Hematopoietic multipotent progenitor cell treated with erythropoietin and hydrocortisone succinate and interleukin-3 and kit ligand, for 15 days (in vitro differentiated cells): Measurements from ENCODE around the gene APBA2.

ENCODE experiments used
- DNase-seq: peaks from one replicate; pipeline ENCODE4 v3.0.0-alpha.2; 2015; ENCODE audit warnings: low spot score

APBA2 gene

DNA sequence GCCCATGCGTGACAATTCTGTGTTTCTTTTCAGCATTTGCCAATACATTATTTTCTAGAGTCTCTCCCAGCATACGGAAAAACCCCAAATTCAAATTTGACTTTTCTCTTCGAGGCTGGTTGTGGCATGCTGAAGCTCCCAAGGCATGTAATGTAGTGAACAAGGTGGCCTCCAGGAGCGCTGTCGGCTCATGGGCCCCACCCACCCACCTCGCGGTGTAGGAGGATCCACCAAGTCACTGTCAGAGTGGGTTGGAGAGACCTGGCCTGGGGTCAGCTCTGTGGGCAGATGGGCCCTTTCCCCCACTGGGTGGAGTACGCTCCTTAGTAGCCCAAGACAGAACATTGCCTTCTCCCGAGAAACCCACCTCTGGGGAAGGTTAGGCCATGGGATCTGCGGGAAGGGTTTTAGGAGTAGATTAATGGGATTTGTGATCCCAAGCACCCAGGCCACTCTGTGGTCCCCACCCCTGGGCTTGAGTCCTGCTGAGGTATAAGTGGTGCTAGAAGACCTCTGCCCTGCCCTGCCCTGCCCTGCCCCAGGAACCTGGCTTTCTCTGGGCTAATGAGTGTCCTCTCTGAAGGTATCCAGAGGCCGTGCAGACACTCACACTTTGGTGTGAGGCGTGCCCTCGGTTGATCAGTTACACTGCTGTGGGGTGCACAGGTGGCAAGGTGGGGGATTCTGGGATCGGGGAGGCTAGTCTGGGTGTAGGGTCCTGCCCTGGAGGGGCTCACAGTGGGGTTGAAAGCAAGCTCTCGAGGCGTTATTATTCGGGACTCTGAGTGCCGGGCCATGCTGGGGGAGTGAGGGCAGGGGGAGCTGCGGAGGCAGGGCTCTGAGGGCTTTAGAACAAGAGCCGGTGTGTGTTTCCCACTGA lies 97.9 kb downstream of the APBA2 start:
- DNase-seq: no peak

DNA sequence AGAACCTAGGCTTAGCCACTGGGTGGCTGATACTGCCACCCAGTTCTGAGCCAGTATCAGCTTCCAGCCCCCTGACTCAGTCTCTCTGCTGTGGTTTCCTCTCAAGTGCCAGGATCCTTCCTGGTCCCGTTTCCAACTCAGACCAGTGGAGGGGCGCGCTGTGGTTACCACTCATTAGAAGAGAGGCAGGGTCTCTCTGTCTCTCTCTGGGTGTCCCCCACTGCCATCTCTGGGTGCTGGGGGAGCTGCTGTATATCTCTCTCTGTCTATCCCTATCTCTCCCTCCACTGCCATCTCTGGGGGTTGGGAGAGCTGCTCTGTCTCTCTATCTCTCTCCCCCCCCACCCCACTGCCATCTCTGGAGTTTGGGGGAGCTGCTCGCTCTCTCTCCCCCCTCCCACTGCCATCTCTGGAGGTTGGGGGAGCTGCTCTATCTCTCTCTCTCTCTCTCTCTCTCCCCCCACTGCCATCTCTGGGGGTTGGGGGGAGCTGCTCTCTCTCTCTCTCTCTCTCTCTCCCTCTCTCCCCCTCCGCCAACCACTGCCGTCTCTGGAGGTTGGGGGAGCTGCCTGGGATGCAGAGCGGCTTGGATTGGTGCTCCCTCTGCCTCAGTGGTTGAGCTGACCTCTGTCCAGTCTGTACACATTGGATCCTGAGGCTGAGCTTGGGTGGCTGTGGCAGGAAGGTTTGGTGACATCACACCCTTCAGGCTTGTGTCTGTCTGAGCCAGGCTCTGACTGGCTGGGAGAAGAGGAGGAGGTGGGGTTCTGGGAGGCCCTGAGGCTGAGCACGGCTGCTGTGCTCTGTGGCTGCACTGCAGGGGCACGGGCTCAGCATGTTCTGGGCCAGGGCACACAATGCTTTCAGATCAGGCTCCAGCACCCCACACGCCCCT lies 98.9 kb downstream of the APBA2 start:
- no peak for DNase-seq

DNA sequence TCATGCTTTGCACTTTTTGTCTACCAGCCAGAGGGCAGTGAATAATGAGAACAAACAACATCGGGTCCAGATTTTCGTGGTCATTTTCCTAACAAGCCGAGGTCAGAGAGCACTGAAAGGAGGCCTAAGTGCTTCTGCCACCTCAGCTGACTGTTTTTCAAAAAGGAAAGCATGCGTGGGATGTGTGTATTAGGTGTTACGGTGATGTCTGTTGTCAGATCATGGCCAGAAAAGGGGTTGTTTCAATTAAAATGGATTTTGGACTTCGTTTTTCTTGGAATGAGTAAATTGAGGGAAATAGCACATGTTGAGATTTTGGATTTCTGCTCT lies 99.5 kb downstream of the APBA2 start:
- no peak for DNase-seq

DNA sequence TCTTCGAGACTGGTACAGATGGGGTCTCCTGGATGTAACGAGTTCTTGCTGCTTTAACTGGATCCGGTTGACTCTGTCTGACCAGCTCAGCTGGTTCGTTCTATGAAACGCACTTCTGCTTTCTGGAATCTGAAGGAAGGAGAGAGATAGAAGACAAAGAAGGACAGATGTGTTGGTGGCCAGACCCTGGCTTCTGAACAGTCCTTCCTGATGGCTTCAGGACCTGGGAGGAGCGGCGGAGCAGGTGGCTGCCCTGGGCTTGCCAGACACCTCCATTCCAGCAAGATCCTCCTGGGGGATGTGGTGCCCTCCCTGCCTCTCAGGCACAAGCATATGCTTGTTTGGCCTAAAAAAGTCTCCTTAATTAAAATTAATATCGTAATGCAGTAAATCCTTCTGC lies 99.9 kb downstream of the APBA2 start:
- no peak for DNase-seq

DNA sequence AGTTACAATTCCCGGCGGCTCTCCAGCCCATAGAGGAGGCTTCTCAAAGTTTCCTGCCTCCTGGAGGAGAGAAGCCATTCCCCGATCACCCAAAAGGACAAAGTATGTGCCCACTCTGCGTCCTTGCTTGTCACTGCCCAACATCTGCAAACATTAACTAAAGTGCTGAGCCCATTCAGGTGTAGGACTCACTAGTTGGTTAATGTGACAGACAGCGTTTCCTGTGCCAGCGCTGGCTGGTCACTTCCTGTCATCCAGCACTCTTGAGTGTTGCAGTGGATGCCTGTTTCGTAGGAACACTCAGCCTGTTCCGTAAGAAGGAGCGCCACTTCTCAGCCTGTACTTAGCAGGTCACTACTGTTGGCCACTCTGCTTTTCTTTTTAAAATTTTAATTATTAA lies 100.3 kb downstream of the APBA2 start:
- no peak for DNase-seq

DNA sequence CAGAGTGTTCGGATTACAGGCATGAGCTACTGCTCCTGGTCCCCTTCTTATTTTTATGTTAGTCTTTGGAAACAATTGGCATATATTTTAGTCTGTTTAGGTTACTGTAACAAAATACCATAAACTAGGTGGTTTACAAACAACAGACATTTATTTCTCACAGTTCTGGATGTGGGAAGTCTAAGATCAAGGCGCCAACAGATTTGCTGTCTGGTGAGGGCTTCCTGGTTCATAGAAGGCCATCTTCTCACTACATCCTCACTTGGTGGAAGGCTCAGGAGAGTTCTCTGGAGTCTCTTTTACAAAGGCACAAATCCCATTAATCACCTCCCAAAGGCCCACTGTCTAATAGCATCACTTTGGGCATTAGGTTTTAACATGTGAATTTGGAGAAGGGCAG lies 101.0 kb downstream of the APBA2 start:
- DNase-seq: no peak

DNA sequence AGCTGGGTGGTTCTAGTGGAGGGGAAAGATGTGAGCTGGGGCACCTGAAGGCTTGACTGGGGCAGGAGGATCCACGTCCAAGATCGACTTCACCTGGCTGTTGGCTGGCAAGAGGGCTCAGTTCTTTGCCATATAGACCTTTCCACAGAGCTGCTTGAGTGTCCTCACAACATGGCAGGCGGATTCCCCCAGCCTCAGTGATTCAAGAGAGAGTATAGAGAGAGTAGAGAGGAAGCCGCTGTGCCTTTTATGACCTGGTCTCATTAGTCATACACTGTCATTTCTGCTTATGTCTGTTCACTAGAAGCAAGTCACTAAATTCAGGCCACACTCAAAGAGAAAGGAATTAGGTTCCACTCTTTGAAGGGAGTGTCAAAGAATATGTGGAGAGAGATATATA lies 101.6 kb downstream of the APBA2 start:
- DNase-seq: no peak

DNA sequence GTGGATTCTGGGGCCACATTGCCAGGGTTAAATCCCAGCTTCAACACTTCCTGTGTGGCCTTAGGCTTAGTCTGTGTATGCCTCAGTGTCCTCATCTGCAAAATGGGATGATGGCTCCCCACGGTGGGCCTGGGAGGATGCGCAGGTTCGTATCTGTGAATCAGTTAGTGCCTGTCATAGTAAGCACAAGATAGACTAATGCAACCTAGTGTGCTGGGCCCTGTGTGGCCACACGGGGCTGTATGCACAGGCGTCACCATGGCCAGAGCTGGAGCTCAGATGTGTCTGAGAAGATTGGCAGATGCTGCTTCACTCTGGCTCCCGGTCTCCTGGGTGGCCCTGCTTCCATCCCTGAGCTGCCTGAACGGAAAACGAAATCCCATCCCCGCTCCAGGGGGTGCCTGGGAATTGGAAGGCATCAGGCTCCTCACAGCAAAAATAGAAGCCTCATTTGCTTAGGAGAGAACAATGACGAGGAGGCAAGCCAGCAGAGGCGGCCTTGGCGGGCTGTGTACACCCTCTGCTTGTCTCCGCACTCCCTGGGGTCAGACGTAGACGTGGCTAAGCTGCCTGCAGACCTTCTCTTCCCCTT lies 103.6 kb downstream of the APBA2 start:
- DNase-seq: no peak

DNA sequence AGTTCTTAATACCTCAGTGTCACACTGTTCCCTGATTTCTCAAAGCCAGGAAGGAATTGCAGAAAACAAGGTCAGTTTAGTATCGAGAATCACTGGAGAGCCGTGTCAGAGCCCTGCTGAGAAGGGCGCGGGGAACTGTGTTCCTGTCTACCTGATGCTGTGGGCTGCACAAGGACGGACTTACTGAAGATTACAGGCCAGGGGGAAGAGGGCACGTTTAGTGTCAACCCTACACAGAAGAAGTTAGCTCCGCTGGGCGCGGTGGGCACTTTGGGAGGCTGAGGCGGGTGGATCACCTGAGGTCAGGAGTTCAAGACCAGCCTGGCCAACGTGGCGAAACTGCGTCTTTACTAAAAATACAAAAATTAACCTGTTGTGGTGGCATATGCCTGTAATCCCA lies 104.1 kb downstream of the APBA2 start:
- no peak for DNase-seq

DNA sequence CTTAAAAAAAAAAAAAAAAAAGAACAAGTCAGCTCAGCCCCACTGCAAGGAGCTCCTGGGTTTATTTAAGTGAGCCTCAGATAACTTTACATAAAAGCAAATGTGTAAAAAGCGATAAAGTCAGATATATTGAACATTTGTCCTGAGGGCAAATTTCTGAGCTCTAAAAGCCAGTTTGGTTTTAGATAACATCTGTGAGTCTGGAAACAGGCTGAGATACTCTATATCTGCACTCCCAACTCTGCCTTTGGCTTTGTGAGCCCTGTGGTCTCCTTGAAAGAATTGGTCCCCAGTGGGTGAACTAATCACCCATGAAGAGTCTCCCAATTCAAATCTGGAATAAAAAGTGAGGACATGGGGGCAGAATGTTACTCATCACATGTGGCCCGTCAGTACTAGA lies 104.6 kb downstream of the APBA2 start:
- DNase-seq: no peak

DNA sequence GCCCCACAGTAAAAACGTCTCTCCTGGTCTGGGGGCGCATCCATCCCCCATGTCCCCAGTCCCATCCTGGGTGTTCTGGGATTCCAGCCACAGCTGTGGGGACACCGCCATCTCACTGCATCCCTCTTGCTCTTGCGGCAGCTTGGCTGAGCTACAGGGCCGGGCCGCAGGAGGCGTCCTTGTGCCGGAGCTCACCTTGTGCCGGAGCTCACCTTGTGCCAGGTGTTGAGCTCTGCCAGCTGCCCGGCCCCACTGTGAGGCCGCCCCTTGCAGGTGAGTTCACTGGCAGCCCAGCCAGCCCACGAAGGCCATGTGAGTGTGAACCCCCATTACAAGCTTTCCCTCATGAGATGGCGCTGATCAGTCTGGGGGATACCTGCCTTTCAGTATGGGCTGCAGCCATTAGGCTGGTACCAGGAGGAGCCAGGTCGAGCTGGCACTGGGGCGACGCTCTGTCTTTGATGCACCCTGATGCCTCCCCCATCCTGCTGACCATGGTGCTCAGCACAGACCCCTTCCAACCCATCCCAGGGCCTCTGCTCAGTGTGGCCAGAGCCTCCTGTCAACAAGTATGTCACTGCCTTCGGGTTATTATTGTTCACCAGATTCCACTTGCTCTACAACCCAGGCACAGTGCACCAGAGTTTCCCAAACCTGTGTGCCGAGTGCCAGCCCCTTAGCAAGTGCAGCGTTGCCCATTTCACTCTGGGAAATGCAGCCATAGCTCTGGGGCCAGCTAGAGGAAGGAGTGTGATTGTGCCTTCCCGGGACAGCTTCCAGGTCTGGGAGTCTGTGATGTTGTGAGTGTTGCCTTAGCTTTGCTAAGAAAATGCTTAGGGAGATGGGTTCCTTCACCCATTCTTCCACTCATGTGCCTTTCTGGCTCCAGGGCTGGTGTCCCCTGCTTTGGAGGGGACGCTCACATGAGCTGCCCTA lies 105.7 kb downstream of the APBA2 start:
- no peak for DNase-seq

DNA sequence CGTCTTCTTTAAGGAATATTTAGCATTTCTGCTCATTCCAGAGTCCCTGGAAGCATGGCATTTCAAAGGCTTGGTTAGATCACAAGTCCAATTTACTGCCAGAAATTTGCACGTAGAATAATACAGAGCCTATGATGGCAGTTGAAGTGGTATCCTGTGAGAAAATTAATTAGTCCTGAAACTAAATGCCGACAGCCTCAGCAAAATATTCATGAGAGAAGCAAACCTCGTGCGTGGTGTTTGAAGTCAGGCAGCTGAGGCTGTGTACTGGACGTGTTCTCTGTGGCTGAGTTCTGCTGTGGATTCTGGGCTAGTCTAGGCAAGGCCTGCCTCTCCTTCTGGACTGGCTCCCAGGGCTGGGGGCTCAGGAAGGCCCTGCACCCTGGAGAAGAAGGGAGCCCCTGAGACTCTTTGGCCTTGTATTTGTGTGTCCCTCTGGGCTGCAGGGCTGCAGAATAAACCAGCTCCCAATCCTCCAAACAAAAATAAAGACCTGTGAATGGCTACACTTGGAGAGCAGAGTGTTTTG lies 106.6 kb downstream of the APBA2 start:
- no peak for DNase-seq

DNA sequence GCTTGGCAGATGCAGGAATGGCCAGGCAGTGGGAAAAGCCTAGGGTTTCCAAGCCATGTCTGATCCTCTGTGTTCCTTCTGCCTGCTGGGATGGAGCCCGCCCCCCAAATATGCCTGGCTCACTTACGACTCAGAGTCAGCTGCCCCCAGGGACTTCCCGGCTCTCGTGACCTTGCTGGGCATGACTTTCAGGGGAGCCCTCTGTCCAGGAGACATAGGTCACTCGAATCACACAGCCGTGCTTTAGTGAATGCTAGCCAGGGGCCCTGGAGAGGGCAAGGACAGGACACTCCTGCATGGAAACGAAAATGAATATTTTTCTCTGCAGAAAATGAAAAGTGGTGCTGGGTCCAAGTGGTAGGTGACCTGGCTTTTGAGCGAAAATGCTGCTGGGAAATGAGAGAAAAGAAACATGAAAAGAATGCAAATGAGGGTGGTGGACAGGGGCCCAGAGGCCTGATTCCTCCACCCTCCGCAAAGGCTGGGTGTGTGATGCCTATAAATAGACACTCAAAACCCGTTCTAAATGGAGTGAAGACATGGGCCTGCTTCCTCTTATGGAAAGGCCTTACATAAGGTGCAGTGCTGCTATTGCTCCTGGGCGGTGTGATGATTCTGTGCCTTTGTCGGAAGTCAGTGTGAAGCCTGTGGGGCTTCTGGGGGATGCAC lies 107.4 kb downstream of the APBA2 start:
- DNase-seq: no peak

DNA sequence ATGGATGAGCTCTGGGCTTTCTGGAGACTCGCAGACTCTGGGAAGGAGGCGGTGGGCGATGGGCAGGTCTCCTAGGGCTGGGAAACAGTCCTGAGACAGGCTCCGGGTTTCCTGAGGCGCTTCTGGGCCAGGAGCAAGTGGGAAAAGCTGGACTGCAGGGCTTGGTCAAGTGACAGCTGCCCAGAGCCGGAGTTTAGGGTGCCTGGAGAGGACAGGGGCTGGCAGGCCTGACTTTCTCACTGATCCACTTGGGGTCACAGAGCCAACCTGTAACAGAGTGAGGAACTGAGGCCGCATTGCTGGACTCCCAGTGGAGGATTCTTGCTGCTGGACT lies 107.9 kb downstream of the APBA2 start:
- no peak for DNase-seq

DNA sequence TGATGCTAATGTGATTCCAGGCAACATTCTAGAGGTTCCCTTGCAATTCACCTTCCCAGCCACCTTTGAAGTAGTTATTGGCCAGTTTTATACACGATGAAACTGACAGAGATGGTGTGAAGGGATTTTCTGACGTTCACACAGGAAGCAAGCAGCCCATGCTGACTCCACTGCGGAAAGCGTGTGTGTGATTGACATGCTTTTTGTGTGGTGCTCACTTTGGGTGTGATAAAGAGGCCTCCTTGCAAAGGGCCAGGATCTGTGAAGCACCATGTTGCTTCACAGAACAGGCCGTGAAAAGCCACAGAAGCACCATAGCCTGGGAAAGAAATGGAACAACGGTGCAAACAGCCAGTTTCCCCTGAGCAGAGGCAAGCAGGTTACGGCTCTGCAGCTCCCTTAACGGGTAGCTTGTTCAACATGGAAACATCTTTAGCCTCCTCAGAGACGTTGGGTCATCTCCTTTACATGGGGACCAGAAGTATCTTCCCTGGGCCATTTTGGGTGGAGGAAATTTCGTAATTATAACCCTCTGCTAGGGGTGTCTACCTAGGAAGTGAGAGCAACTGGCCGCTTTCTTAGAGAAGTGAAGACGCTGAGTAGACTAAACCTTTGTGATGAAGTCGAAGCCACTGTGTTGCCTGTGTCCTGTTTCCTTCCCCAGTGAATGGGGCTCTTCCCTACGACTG lies 108.5 kb downstream of the APBA2 start:
- DNase-seq: no peak

DNA sequence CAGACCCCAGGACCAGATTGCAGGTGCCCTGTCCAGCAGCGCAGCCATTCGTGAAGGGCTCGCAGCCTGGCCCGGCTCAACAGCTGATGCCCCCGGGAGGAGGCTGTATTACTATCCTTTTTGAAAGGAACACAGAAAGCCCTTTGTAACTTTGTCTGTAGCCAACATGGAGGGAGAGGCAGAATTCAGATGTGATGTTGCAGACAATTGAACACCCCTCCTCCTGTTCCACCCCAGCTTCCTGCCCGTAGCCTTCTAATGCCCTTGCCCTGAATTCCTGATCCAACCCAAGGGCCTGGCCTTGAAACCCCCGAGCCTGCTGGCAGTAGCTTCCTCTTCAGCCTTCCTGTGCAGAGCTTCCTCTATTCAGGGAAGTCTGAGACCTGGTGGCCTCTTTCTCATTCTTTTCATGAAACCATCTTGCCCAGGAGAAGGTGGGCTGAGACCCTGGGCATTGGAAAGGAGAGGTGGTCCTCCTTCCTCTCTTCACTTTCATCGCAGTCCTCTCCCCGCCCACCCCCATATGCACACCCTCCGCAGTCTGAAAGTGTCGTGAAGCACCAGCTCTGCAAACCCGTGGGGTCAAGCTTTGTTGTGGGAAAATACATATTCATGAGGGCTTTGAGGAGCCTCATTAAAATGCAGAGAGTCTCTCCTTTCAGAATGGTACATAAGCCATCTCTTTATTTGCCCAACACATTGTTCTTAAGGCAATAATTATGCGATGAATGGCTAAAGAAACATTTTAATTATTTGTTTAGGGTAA lies 109.2 kb downstream of the APBA2 start:
- no peak for DNase-seq

DNA sequence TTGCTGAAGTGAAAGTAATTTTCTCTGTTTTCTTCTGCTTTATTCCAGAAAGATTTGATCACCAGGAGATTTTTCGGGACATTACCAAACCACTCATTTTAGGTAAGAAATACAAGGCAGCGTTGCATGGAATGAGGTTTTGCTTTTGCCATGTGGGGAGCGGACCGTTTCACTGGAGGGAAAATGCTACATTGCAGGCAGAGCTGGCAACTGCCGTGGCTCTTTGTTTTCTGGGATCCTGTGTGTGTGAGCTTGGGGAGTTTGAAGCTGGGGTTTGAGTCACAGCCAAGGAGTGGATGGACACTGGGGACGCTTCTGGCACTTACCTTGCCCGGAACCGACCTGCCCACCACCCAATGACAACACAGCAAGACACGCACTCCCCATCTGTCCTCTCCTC lies 109.9 kb downstream of the APBA2 start:
- no peak for DNase-seq

DNA sequence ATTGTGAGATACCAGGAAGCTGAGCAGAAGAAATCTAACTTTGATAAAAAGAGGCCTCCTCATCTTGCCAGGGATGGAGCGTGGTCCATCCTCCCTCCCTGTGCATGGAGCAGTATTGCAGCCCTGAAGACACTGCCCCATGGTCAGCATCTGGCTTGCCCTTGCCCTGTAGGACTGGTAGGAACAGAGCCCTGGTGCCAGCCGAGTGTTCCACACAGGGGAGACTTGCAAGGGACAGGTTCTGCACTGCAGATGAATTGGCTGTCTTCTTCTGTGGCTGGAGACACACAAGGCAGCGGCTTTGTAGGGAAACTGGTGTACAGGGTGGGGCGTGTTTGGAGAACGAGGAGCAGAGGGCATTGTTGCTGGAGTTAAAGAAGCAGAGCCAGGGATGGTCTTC lies 110.5 kb downstream of the APBA2 start:
- no peak for DNase-seq

DNA sequence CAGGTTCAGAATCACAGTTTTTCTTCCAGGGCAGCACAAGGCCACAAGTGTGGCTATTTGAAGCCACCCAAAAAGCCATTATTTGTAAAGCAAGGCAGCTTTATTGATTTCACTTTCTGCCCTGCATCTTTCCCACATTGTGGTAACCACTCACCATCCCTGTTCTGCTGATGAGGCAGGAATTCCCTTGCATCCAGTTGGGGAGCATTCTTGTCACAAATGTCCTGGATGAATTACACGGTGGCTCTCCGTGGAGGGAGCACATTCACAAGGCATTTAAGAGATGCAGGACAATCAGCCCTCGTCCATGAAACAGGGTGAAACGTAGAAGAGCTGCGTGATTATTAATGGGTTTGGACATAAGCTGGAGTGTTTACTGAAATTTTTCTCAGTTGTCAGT lies 111.2 kb downstream of the APBA2 start:
- no peak for DNase-seq

DNA sequence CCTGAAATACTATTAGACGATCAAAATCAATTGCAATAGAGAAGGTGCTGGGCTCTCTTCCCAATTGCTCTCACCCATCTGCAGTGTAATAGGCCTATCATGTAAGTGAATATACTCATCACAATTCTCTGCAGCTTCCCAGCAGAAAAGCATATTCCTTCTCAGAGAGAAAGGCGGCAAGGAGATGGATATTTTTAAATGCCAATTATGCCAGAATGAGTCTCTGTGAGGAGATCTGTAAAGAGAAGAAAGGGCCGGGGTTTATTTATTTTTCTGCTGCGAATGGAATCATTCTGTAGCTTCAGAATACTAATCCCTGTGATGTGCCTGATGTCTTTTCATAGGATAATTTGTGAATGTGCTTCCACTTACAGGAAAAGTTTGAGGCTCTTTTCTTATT lies 112.0 kb downstream of the APBA2 start:
- DNase-seq: no peak
